GM19351 (cell line): ENCODE measurements around the gene SLC22A4.

ENCODE experiments used
- ATAC-seq: cut with Tn5 transposase; IDR thresholded peaks from one replicate; pipeline ENCODE4 v1.9.1; 2021; ENCODE audit warnings: mild to moderate bottlenecking, moderate library complexity; ENCODE audit not compliant: unreplicated experiment

The SLC22A4 gene

GRCh38 chr5:132293992-132294727 lies at the start of gene SLC22A4:
Gene SLC22A4, plus strand, starts transcription at chr5:132294394. Its CDS starts 223 bp downstream, at chr5:132294617.
- ATAC-seq, result peak; percentile 62

GRCh38 chr5:132245593-132245992 lies 48.6 kb upstream of the SLC22A4 start:
- no peak for ATAC-seq

GRCh38 chr5:132246806-132247205 lies 47.4 kb upstream of the SLC22A4 start:
- no peak for ATAC-seq

- ATAC-seq, result no peak
These were observed 43.6 kb upstream of the SLC22A4 start for GRCh38 chr5:132250547-132250946.

GRCh38 chr5:132251220-132251725 lies 42.9 kb upstream of the SLC22A4 start:
- no peak for ATAC-seq

GRCh38 chr5:132253008-132253441 lies 41.2 kb upstream of the SLC22A4 start:
- ATAC-seq, result no peak

- no peak for ATAC-seq
These were observed 40.5 kb upstream of the SLC22A4 start for GRCh38 chr5:132253452-132254320.

- no peak for ATAC-seq
These were observed 39.7 kb upstream of the SLC22A4 start for GRCh38 chr5:132254321-132254977.

GRCh38 chr5:132256086-132256782 lies 38.0 kb upstream of the SLC22A4 start:
- no peak for ATAC-seq

GRCh38 chr5:132256783-132257130 lies 37.4 kb upstream of the SLC22A4 start:
- ATAC-seq, result no peak

GRCh38 chr5:132257131-132258101 lies 36.8 kb upstream of the SLC22A4 start, which contains the start of gene PDLIM4:
Gene PDLIM4, plus strand, starts transcription at chr5:132257696. Its CDS starts 39 bp downstream, at chr5:132257735.
- ATAC-seq, result no peak

GRCh38 chr5:132258102-132259068 lies 35.8 kb upstream of the SLC22A4 start:
- no peak for ATAC-seq

GRCh38 chr5:132259069-132259851 lies 34.9 kb upstream of the SLC22A4 start:
- ATAC-seq, result no peak

- ATAC-seq, result no peak
These were observed 34.1 kb upstream of the SLC22A4 start for GRCh38 chr5:132260051-132260450.

GRCh38 chr5:132260714-132261551 lies 33.3 kb upstream of the SLC22A4 start:
- ATAC-seq, result peak; percentile 57
